Progenitor cell of endocrine pancreas (in vitro differentiated cells): ENCODE data around the gene FLOT1. TPM values are rescaled to one million over a fixed set of nuclear protein-coding genes. Genes with fewer than 3 reads are reported as not detected.
A peak's percentile ranks its signal among the peaks of the same experiment; 100 is the strongest.

Experiments used
- DNase-seq: peaks from one replicate; pipeline ENCODE4 v3.0.0; 2021; ENCODE audit warnings: low spot score; ENCODE audit not compliant: unreplicated experiment
- H3K27ac Mint-ChIP-seq: 2 replicates; pipeline ENCODE4 v1.8.0; 2021; ENCODE audit warnings: mild to moderate bottlenecking, moderate library complexity, mixed read lengths
- H3K27me3 Mint-ChIP-seq: 2 replicates; pipeline ENCODE4 v1.8.0; 2021; ENCODE audit warnings: mixed read lengths
- H3K36me3 Mint-ChIP-seq: 2 replicates; pipeline ENCODE4 v1.8.0; 2022; ENCODE audit warnings: mixed read lengths; ENCODE audit not compliant: insufficient read depth
- H3K4me1 Mint-ChIP-seq: 2 replicates; pipeline ENCODE4 v1.8.0; 2021; ENCODE audit warnings: low read depth, mixed read lengths
- H3K4me3 Mint-ChIP-seq: 2 replicates; pipeline ENCODE4 v1.8.0; 2021; ENCODE audit warnings: low read depth, mild to moderate bottlenecking, moderate library complexity, mixed read lengths
- H3K9me3 Mint-ChIP-seq: 2 replicates; pipeline ENCODE4 v1.8.0; 2021; ENCODE audit warnings: low read depth, mixed read lengths
- CTCF ChIP-seq: fragments of 200-600 bp; sonication (generic); IDR thresholded peaks from one replicate; pipeline ENCODE4 v1.5.0; 2021; ENCODE audit warnings: antibody characterized with exemption, mild to moderate bottlenecking; ENCODE audit not compliant: unreplicated experiment
- total RNA-seq: library from RNA; stranded (reverse); gene quantifications from 2 replicates; pipeline ENCODE4 v1.2.1, GENCODE V29; 2021

Gene FLOT1
- total RNA-seq, 1 donor from 2014 or later: 115 TPM

GRCh38 chr6:30732237-30732943 is 10.1 kb downstream of the FLOT1 start:
- Mint-ChIP-seq H3K36me3 (peaks cover 20% of the 10 kb centered on the region), H3K27ac (peak overlapping the region; percentile 10), H3K4me3 (no peak overlapping the region)

GRCh38 chr6:30730601-30731435 is 11.7 kb downstream of the FLOT1 start:
- Mint-ChIP-seq H3K9me3 (no peaks in the 10 kb centered on the region), H3K27ac (peak overlapping the region; percentile 86), H3K4me3 (no peak overlapping the region), H3K4me1 (peaks cover 5% of the 10 kb centered on the region), H3K27me3 (no peaks in the 10 kb centered on the region), H3K36me3 (peaks cover 15% of the 10 kb centered on the region)
- peak; percentile 83 for TF ChIP-seq CTCF
- DNase-seq: peak; percentile 76

More at GRCh38 chr6:30732237-30732943, 10.1 kb downstream of the FLOT1 start:
- Mint-ChIP-seq H3K9me3 (no peaks in the 10 kb centered on the region), H3K27me3 (no peaks in the 10 kb centered on the region), H3K4me1 (peaks cover 5% of the 10 kb centered on the region)
- no peak for DNase-seq
- no peak for TF ChIP-seq CTCF

- Mint-ChIP-seq H3K36me3 (peaks cover 31% of the 10 kb centered on the region), H3K27me3 (no peaks in the 10 kb centered on the region), H3K9me3 (no peaks in the 10 kb centered on the region), H3K4me1 (peaks cover 24% of the 10 kb centered on the region), H3K27ac (peak overlapping the region; percentile 33), H3K4me3 (no peak overlapping the region)
- DNase-seq: no peak
- TF ChIP-seq CTCF: peak; percentile 25
These were observed 14.4 kb downstream of the FLOT1 start for GRCh38 chr6:30727920-30728553.

GRCh38 chr6:30726506-30727413 is 15.7 kb downstream of the FLOT1 start:
- DNase-seq: no peak
- Mint-ChIP-seq H3K4me1 (peaks cover 30% of the 10 kb centered on the region), H3K27ac (peak overlapping the region; percentile 33), H3K4me3 (no peak overlapping the region), H3K9me3 (no peaks in the 10 kb centered on the region), H3K27me3 (no peaks in the 10 kb centered on the region), H3K36me3 (peaks cover 35% of the 10 kb centered on the region)
- no peak for TF ChIP-seq CTCF
